ENCODE data around the gene SH2B2. TPM values are rescaled to one million over a fixed set of nuclear protein-coding genes. Genes with fewer than 3 reads are reported as not detected.

SH2B2 gene
- total RNA-seq, 1 donor from 2014 or later: 13.2 TPM

GRCh38 chr7:102273749-102274712 lies 12.6 kb upstream of the SH2B2 start:
- Histone ChIP-seq H3K36me3 (no peaks in the 10 kb centered on the region), H3K27ac (no peak overlapping the region), H3K4me1 (no peaks in the 10 kb centered on the region), H3K4me3 (no peak overlapping the region), H3K27me3 (no peaks in the 10 kb centered on the region), H3K9me3 (no peaks in the 10 kb centered on the region)
- no peak for TF ChIP-seq CTCF (IDR thresholded peaks at IDR 0.05)
- DNase-seq: no peak
- intact Hi-C loops (cut with DNase I): loop anchor here (5.0 kb wide), 1 partner anchor 732 kb away; no protein-coding TSS in a partner anchor
- ATAC-seq: no peak

DNA sequence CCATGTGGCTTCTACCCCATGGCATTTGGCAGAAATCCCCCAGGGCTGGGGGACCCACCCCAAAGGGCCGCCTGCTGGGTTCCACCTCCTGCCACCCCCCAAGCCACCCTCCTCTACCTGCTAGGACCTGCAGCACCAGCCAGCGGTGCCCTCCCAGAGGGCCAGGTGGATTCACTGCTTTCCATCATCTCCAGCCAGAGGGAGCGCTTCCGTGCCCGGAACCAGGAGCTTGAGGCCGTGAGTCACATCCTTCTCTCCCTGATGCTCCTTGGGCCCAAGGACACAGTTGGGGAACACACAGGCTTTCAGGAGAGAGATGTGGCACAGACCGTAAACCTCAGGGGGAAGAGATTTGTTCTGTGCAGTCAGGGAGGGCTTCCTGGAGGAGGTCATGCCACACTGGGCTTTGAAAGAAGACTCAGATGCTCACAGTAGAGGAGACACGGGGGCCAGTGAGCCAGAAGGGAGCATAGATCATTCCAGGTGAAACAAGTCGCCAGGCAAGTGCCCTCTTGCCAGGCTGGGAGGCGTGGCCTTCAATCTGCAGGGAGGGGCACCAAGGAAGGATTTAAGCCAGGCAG lies 11.5 kb upstream of the SH2B2 start:
- ATAC-seq: no peak
- peaks cover 6% of the 10 kb centered on the region for H3K4me1 ChIP-seq
- TF ChIP-seq CTCF (IDR thresholded peaks at IDR 0.05): no peak
- no peaks in the 10 kb centered on the region for H3K27me3 ChIP-seq
- H3K9me3 ChIP-seq: no peaks in the 10 kb centered on the region
- H3K36me3 ChIP-seq: no peaks in the 10 kb centered on the region
- H3K27ac ChIP-seq: no peak overlapping the region
- no peak overlapping the region for H3K4me3 ChIP-seq
- intact Hi-C loops (cut with DNase I): no loop called here
- DNase-seq: no peak

GRCh38 chr7:102277901-102278300 lies 8.8 kb upstream of the SH2B2 start:
- peaks cover 6% of the 10 kb centered on the region for H3K4me1 ChIP-seq
- H3K36me3 ChIP-seq: no peaks in the 10 kb centered on the region
- no peak for ATAC-seq
- no peak overlapping the region for H3K4me3 ChIP-seq
- intact Hi-C loops (cut with DNase I): no loop called here
- DNase-seq: no peak
- H3K27ac ChIP-seq: no peak overlapping the region
- no peaks in the 10 kb centered on the region for H3K9me3 ChIP-seq
- TF ChIP-seq CTCF (IDR thresholded peaks at IDR 0.05): no peak
- no peaks in the 10 kb centered on the region for H3K27me3 ChIP-seq

- peaks cover 8% of the 10 kb centered on the region for H3K4me1 ChIP-seq
- H3K4me3 ChIP-seq: no peak overlapping the region
- no peaks in the 10 kb centered on the region for H3K36me3 ChIP-seq
- DNase-seq (peak; percentile 75), ATAC-seq (peak; percentile 83)
- peak; percentile 81 for TF ChIP-seq CTCF (IDR thresholded peaks at IDR 0.05)
- H3K27ac ChIP-seq: no peak overlapping the region
- no peaks in the 10 kb centered on the region for H3K27me3 ChIP-seq
- intact Hi-C loops (cut with DNase I): loop anchor here (5.0 kb wide), 1 partner anchor 113 kb away; no protein-coding TSS in a partner anchor
- no peaks in the 10 kb centered on the region for H3K9me3 ChIP-seq
Observed at GRCh38 chr7:102279537-102280400, 6.9 kb upstream of the SH2B2 start.

DNA sequence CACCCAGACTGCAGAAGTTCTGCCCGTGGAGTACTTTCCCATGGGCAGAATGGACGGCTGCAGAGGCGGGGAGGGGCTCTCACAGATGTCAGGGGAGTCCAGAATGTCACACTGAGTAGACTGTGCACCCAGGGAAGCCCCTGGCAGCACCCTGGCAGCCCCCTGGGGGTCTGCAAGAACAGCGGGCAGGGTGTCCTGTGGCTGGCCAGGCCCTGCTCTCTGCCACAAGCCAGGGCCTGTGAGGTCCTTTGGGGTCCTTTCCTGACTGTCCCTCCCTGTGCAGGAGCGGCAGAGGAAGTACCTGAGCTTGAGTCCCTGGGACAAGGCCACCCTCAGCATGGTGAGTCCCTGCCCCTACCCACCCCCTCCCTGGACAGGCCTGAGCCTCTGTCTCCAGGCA lies 6.1 kb upstream of the SH2B2 start:
- no peaks in the 10 kb centered on the region for H3K27me3 ChIP-seq
- H3K36me3 ChIP-seq: no peaks in the 10 kb centered on the region
- intact Hi-C loops (cut with DNase I): loop anchor here (5.0 kb wide), 1 partner anchor 112 kb away; no protein-coding TSS in a partner anchor
- TF ChIP-seq CTCF (IDR thresholded peaks at IDR 0.05): no peak
- no peaks in the 10 kb centered on the region for H3K9me3 ChIP-seq
- DNase-seq: no peak
- peaks cover 16% of the 10 kb centered on the region for H3K4me1 ChIP-seq
- no peak for ATAC-seq
- no peak overlapping the region for H3K4me3 ChIP-seq
- no peak overlapping the region for H3K27ac ChIP-seq

Measured in upper lobe of right lung (tissue), 1 donor.